ENCODE data around the gene NEDD4L.

GRCh38 chr18:58158008-58158407 lies 114.0 kb downstream of the NEDD4L start:
- TF ChIP-seq CTCF (IDR thresholded peaks at IDR 0.05) (no peak), EZH2 (IDR thresholded peaks at IDR 0.05; ENCODE audit: borderline replicate concordance, insufficient read depth, low read depth, low read length, poor library complexity, severe bottlenecking) (no peak)

Data from B cell (primary cell).